ENCODE data around the gene TEKTIP1.
"Not testable (repeated sequence)": the region's sequence is repeated elsewhere in the genome, so short reads cannot be mapped to it uniquely, and the experiment has no call there.

Gene TEKTIP1

DNA sequence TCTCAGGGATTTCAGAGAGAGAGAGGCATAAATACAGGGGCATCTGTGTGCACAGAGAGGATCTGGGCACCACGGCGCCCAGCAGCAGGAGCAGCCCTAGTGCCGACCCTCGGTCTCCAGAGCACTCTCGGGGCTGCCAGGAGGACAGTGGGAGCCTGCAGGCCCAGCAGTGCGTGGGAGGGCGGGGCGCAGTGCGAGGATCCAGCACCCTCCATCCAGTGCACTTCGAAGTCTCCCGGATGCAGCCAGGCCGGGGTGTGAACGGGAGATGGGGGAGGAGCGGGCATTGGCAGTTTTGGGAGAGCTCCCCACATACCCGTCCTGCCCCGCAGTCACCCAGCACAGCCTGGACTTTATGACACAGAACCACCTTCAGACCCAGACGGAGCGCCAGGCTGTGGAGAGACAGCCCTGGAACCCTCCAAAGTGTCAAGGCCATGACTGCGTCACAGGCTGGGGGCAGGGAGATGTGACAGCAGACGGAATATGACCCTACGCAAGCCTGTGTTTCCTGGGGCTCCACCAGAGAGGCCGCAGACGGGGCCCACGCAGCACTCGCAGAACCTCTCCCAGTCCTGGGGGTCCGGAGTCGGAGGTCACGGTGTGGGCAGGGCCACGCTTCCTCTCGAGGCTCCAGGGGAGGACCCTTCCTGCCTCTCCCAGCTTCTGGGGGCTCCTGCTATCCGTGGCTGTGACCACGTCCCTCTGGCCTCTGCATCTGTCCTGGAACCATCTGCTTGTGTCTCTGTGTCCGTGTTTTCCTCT lies 14.7 kb upstream of the TEKTIP1 start:
- Histone ChIP-seq H3K9me3 (ENCODE audit: control insufficient read depth, insufficient read depth, low read length) (no peaks in the 10 kb centered on the region), H3K4me1 (ENCODE audit: insufficient read depth, low read length) (peaks cover 9% of the 10 kb centered on the region; the same call in 1 of the 2 replicates), H3K36me3 (ENCODE audit: insufficient read depth, low read length) (peaks cover 4% of the 10 kb centered on the region; the same call in 1 of the 2 replicates), H3K9ac (ENCODE audit: low read depth, low read length) (no peak overlapping the region)

DNA sequence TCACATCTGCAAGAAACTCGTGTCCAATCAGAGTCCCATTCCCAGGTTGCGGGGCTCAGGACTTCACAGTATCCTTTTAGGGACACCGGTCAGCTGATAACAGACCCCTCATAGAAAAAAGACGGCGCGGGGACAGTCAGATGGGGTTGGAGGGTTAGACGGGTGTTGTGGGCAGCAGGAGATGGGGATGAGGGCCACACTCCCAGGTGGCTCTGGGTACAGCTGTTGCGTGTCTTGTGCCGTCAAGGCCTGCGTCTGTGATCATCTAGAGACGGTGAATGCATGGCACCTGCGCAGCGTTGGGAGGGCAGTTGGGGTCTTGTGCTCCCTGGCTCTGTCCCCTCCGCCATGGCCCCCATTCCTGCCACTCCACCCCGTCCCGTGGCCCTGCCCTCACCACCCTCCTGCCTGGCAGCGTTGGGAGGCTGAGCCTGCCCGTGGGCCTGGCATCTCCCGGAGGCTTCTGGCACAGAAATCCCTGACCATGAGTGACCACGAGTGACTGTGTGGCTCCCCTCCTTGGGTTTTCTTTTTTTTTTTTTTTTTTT lies 14.0 kb upstream of the TEKTIP1 start:
- Histone ChIP-seq H3K9me3 (ENCODE audit: control insufficient read depth, insufficient read depth, low read length) (no peaks in the 10 kb centered on the region), H3K9ac (ENCODE audit: low read depth, low read length) (no peak overlapping the region), H3K4me1 (ENCODE audit: insufficient read depth, low read length) (peaks cover 7% of the 10 kb centered on the region; the same call in 1 of the 2 replicates), H3K36me3 (ENCODE audit: insufficient read depth, low read length) (peaks cover 4% of the 10 kb centered on the region; the same call in 1 of the 2 replicates)

DNA sequence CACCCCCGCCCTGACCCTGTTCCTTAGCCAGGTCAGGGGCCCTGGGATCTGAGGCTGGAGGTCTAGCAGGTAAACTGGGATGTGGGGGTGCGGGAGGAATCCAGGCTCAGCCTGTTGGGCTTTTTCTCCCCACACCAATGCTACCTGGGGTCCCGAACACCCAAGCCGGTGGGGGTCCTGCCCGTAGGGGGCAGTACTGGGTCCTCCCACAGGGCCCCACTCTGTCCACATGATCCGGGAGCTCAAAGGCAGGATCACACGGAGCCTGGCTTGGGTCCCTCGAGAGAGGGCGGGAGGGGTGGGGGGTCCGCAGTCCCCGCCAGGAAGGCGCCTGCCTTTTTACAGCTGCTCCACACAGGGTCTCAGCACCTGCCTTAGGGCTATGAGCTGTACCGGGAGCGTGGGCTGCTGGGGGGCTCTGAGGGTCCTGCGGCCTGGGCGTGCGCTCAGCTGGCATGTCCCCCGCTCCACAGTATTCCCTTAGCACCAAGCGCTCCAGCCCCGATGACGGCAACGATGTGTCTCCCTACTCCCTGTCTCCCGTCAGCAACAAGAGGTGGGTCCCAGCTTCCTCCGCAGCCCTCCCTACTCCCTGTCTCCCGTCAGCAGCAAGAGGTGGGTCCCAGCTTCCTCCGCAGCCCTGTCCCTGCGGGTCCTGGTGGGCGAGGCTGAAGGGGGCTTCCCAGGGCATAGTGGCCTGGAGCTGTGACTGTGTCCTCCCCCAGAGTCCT lies 12.3 kb upstream of the TEKTIP1 start:
- Histone ChIP-seq H3K9ac (ENCODE audit: low read depth, low read length) (no peak overlapping the region), H3K36me3 (ENCODE audit: insufficient read depth, low read length) (peaks cover 4% of the 10 kb centered on the region; the same call in 1 of the 2 replicates), H3K4me1 (ENCODE audit: insufficient read depth, low read length) (no peaks in the 10 kb centered on the region), H3K9me3 (ENCODE audit: control insufficient read depth, insufficient read depth, low read length) (no peaks in the 10 kb centered on the region)

DNA sequence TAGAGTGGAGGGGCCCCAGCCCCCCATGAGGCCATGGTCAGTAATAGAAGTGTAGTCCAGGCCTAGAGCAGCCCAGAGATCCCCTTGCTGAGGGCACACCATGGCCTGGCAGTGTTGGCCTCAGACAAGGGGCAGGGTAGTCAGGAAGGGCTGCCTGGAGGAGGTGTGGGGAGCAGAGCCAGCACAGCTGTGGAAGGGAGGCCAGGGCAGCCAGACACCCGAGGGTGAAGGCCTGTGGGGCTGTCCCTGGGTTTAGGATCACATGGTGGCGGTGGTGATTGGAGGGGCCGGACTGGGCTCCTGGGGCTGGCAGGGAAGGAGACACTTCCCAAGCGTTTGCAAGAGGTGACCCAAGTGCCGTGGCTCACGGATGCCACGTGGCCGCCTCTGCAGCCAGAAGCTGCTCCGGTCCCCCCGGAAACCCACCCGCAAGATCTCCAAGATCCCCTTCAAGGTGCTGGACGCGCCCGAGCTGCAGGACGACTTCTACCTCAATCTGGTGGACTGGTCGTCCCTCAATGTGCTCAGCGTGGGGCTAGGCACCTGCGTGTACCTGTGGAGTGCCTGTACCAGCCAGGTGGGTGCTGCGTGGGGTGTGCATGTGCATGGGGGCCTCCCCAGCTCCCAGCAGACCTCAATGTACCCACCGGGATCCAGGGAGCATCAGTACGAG lies 11.6 kb upstream of the TEKTIP1 start:
- Histone ChIP-seq H3K36me3 (ENCODE audit: insufficient read depth, low read length) (peaks cover 4% of the 10 kb centered on the region; the same call in 1 of the 2 replicates), H3K4me1 (ENCODE audit: insufficient read depth, low read length) (no peaks in the 10 kb centered on the region), H3K9me3 (ENCODE audit: control insufficient read depth, insufficient read depth, low read length) (no peaks in the 10 kb centered on the region), H3K9ac (ENCODE audit: low read depth, low read length) (no peak overlapping the region)

DNA sequence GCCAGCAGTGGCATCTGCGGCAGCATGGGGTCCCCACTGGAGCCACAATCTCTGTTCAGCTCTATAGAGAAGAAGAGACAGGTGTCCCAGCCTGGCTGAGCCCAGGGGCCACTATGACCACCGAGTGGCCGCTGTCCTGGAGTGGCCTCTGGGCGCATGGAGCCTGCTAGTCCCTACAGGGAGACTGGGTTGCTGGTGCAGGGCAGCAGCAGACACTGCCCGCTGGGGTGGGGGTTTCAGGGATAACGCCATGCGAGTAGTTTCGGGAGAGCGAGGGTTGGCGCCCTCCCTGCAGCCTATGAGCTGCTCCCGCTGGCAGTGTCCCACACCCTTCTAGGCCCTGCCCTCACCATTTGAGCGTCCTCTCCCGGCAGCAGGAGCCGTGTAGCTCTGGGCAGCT lies 10.9 kb upstream of the TEKTIP1 start:
- H3K9ac ChIP-seq (ENCODE audit: low read depth, low read length): no peak overlapping the region
- H3K9me3 ChIP-seq (ENCODE audit: control insufficient read depth, insufficient read depth, low read length): no peaks in the 10 kb centered on the region
- H3K36me3 ChIP-seq (ENCODE audit: insufficient read depth, low read length): peaks cover 4% of the 10 kb centered on the region; the same call in 1 of the 2 replicates
- no peaks in the 10 kb centered on the region for H3K4me1 ChIP-seq (ENCODE audit: insufficient read depth, low read length)

DNA sequence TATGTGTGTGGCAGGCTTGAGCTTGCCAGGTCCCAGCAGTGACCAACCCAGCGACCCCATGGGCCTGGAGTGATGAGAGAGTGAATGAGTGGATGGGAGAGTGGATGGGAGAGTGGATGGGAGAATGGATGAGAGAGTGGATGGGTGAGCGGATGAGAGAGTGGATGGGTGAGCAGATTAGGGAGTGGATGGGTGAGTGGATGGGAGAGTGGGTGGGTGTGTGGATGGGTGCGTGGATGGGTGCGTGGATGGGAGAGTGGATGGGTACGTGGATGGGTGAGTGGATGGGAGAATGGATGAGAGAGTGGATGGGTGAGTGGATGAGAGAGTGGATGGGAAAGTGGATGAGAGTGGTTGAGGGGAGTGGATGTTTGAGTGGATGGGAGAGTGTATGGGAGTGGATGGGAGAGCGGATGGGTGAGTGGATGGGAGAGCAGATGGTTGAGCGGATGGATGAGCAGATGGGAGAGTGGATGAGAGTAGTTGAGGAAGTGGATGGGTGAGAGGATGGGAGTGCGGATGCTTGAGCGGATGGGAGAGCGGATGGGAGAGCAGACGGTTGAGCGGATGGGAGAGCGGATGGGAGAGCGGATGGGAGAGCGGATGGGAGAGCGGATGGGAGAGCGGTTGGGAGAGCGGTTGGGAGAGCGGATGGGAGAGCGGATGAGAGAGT lies 10.3 kb upstream of the TEKTIP1 start:
- no peaks in the 10 kb centered on the region for H3K9me3 ChIP-seq (ENCODE audit: control insufficient read depth, insufficient read depth, low read length)
- no peaks in the 10 kb centered on the region for H3K4me1 ChIP-seq (ENCODE audit: insufficient read depth, low read length)
- peaks cover 4% of the 10 kb centered on the region; the same call in 1 of the 2 replicates for H3K36me3 ChIP-seq (ENCODE audit: insufficient read depth, low read length)
- H3K9ac ChIP-seq (ENCODE audit: low read depth, low read length): no peak overlapping the region

DNA sequence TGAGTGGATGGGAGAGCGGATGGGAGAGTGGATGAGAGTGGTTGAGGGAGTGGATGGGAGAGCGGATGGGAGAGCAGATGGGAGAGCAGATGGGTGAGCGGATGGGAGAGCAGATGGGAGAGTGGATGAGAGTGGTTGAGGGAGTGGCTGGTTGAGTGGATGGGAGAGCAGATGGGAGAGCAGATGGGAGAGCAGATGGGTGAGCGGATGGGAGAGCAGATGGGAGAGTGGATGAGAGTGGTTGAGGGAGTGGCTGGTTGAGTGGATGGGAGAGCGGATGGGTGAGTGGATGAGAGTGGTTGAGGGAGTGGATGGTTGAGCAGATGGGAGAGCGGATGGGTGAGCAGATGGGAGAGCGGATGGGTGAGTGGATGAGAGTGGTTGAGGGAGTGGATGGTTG lies 9.7 kb upstream of the TEKTIP1 start:
- H3K4me1 ChIP-seq (ENCODE audit: insufficient read depth, low read length); H3K9me3 ChIP-seq (ENCODE audit: control insufficient read depth, insufficient read depth, low read length); H3K36me3 ChIP-seq (ENCODE audit: insufficient read depth, low read length); H3K9ac ChIP-seq (ENCODE audit: low read depth, low read length): not testable (repeated sequence)

DNA sequence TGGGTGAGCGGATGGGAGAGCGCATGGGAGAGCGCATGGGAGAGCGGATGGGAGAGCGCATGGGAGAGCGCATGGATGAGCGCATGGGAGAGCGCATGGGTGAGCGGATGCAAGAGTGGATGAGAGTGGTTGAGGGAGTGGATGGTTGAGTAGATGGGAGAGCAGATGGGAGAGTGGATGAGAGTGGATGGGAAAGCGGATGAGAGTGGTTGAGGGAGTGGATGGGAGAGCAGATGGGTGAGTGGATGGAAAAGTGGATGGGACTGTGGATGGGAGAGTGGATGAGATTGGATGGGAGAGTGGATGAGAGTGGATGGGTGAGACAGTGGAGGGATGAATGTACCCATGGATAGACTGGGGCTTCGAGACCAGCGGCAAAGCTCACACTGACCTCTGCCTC lies 8.6 kb upstream of the TEKTIP1 start:
- no peaks in the 10 kb centered on the region for H3K9me3 ChIP-seq (ENCODE audit: control insufficient read depth, insufficient read depth, low read length)
- no peak overlapping the region for H3K9ac ChIP-seq (ENCODE audit: low read depth, low read length)
- H3K36me3 ChIP-seq (ENCODE audit: insufficient read depth, low read length): peaks cover 4% of the 10 kb centered on the region; the same call in 1 of the 2 replicates
- H3K4me1 ChIP-seq (ENCODE audit: insufficient read depth, low read length): no peaks in the 10 kb centered on the region

DNA sequence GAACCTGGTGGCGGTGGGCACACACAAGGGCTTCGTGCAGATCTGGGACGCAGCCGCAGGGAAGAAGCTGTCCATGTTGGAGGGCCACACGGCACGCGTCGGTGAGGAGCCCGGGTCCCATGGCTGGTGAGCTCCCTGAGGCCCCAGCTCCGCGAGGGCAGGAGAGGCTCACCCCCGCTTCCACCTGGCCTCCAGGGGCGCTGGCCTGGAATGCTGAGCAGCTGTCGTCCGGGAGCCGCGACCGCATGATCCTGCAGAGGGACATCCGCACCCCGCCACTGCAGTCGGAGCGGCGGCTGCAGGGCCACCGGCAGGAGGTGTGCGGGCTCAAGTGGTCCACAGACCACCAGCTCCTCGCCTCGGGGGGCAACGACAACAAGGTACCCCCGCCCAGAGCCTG lies 7.3 kb upstream of the TEKTIP1 start:
- no peaks in the 10 kb centered on the region for H3K4me1 ChIP-seq (ENCODE audit: insufficient read depth, low read length)
- H3K9me3 ChIP-seq (ENCODE audit: control insufficient read depth, insufficient read depth, low read length): no peaks in the 10 kb centered on the region
- no peak overlapping the region for H3K9ac ChIP-seq (ENCODE audit: low read depth, low read length)
- H3K36me3 ChIP-seq (ENCODE audit: insufficient read depth, low read length): peaks cover 4% of the 10 kb centered on the region; the same call in 1 of the 2 replicates

DNA sequence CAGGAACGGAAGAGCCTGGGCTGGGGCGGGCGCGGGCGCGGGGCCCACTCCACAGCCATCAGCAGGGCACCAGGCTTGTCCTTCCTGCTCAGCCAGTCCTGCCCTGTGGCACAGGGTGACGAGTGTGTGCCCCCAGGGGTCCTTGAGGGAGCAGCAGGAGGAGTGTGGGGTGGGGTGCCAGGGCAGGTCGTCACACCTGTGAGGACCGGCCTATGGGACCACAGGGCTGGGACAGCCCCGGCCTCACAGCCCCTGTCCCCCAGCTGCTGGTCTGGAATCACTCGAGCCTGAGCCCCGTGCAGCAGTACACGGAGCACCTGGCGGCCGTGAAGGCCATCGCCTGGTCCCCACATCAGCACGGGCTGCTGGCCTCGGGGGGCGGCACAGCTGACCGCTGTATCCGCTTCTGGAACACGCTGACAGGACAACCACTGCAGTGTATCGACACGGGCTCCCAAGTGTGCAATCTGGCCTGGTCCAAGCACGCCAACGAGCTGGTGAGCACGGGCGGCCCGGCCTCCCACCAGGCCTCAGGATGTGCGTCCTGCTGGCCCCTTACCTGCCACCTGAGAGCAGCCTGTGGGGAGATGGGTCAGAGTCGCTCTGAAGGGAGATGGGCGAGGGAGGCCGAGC lies 6.7 kb upstream of the TEKTIP1 start:
- peaks cover under 1% of the 10 kb centered on the region; the same call in 1 of the 2 replicates for H3K36me3 ChIP-seq (ENCODE audit: insufficient read depth, low read length)
- H3K4me1 ChIP-seq (ENCODE audit: insufficient read depth, low read length): no peaks in the 10 kb centered on the region
- H3K9ac ChIP-seq (ENCODE audit: low read depth, low read length): no peak overlapping the region
- H3K9me3 ChIP-seq (ENCODE audit: control insufficient read depth, insufficient read depth, low read length): no peaks in the 10 kb centered on the region

DNA sequence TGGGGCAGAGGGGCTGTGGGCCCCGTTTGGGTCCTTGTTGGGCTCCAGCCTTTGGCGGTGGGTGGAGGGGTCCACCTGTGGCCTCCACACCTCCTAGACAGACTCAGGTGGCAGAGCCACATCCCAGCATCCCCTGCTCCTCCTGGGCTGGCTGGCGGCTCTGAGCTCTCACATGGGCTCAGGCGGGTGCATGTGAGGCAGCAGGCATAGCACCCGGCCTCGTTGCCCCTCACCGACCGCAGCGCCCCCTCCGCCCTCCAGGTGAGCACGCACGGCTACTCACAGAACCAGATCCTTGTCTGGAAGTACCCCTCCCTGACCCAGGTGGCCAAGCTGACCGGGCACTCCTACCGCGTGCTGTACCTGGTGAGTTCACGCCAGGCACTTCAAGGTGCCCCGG lies 5.9 kb upstream of the TEKTIP1 start:
- Histone ChIP-seq H3K36me3 (ENCODE audit: insufficient read depth, low read length) (no peaks in the 10 kb centered on the region), H3K9ac (ENCODE audit: low read depth, low read length) (no peak overlapping the region), H3K9me3 (ENCODE audit: control insufficient read depth, insufficient read depth, low read length) (no peaks in the 10 kb centered on the region), H3K4me1 (ENCODE audit: insufficient read depth, low read length) (no peaks in the 10 kb centered on the region)

DNA sequence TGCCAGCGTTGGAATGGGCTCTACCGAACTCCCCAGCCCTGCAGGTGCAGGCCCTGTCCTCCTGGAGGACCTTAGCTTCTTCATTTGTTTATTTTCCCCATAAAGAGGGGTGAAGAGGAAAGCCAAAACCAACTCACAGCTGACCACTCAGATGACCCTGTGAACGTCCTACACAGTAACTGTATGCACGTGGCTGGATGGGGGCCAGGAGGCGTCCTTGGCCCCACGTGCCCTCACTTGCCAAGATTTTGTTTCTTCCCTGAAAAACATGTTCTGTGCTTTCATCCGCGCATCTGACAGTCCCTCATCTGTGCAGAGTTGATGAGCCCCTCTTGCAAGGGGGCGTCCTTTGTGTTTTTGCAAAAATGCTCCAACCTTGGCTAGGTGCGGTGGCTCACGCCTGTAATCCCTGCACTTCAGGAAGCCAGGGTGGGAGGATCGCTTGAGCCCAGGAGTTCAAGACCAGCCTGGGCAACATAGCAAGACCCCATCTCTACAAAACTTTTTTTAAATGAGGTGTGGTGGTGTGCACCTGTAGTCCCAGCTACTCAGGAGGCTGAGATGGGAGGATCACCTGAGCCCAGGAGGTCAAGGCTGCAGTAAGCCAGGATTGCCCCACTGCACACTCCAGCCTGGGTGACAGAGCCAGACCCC lies 5.3 kb upstream of the TEKTIP1 start:
- H3K4me1 ChIP-seq (ENCODE audit: insufficient read depth, low read length): peaks cover 1% of the 10 kb centered on the region; the same call in 1 of the 2 replicates
- no peaks in the 10 kb centered on the region for H3K36me3 ChIP-seq (ENCODE audit: insufficient read depth, low read length)
- H3K9me3 ChIP-seq (ENCODE audit: control insufficient read depth, insufficient read depth, low read length): no peaks in the 10 kb centered on the region
- no peak overlapping the region for H3K9ac ChIP-seq (ENCODE audit: low read depth, low read length)

Measured in ES-I3 (cell line).